Measurements from ENCODE around the gene ANXA1.

The ANXA1 gene

GRCh38 chr9:73202980-73203379 lies 51.3 kb downstream of the ANXA1 start:
- Histone ChIP-seq H3K9me3 (ENCODE audit: insufficient read depth, low read depth, low read length) (no peaks in the 10 kb centered on the region), H3K9ac (ENCODE audit: low read depth, low read length, poor library complexity, severe bottlenecking) (no peak overlapping the region), H2AFZ (ENCODE audit: low read length) (no peak overlapping the region), H3K79me2 (ENCODE audit: insufficient read depth, low read length) (no peaks in the 10 kb centered on the region), H3K4me3 (ENCODE audit: low read length, poor library complexity, severe bottlenecking) (no peak overlapping the region), H3F3A (ENCODE audit: low read depth) (no peaks in the 10 kb centered on the region), H3K4me1 (ENCODE audit: insufficient read depth, low read length, poor library complexity, severe bottlenecking) (no peaks in the 10 kb centered on the region), H3K4me2 (ENCODE audit: low read depth, low read length, poor library complexity, severe bottlenecking) (no peak overlapping the region), H3K27me3 (ENCODE audit: insufficient read depth, low read length, poor library complexity, severe bottlenecking) (no peaks in the 10 kb centered on the region), H4K20me1 (ENCODE audit: insufficient read depth, low read length, poor library complexity, severe bottlenecking) (no peaks in the 10 kb centered on the region), H3K36me3 (ENCODE audit: insufficient read depth, low read length) (no peaks in the 10 kb centered on the region), H3K9me2 (replicated peaks; ENCODE audit: low read depth, low read length) (no peaks in the 10 kb centered on the region)
- TF ChIP-seq EZH2phosphoT487 (IDR thresholded peaks at IDR 0.05; ENCODE audit: borderline replicate concordance) (no peak), CTCF (conservative IDR thresholded peaks at IDR 0.05; ENCODE audit: low read length) (no peak)

GRCh38 chr9:73204936-73205335 lies 53.3 kb downstream of the ANXA1 start:
- Histone ChIP-seq H3K4me2 (ENCODE audit: low read depth, low read length, poor library complexity, severe bottlenecking) (no peak overlapping the region), H3K9me2 (replicated peaks; ENCODE audit: low read depth, low read length) (no peaks in the 10 kb centered on the region), H3K4me1 (ENCODE audit: insufficient read depth, low read length, poor library complexity, severe bottlenecking) (no peaks in the 10 kb centered on the region), H3K9ac (ENCODE audit: low read depth, low read length, poor library complexity, severe bottlenecking) (no peak overlapping the region), H3K4me3 (ENCODE audit: low read length, poor library complexity, severe bottlenecking) (no peak overlapping the region), H4K20me1 (ENCODE audit: insufficient read depth, low read length, poor library complexity, severe bottlenecking) (no peaks in the 10 kb centered on the region), H3F3A (ENCODE audit: low read depth) (no peaks in the 10 kb centered on the region), H3K79me2 (ENCODE audit: insufficient read depth, low read length) (no peaks in the 10 kb centered on the region), H3K9me3 (ENCODE audit: insufficient read depth, low read depth, low read length) (no peaks in the 10 kb centered on the region), H3K36me3 (ENCODE audit: insufficient read depth, low read length) (no peaks in the 10 kb centered on the region), H2AFZ (ENCODE audit: low read length) (no peak overlapping the region), H3K27me3 (ENCODE audit: insufficient read depth, low read length, poor library complexity, severe bottlenecking) (no peaks in the 10 kb centered on the region)
- TF ChIP-seq CTCF (conservative IDR thresholded peaks at IDR 0.05; ENCODE audit: low read length): no peak
- TF ChIP-seq EZH2phosphoT487 (IDR thresholded peaks at IDR 0.05; ENCODE audit: borderline replicate concordance): no peak

GRCh38 chr9:73206851-73207250 lies 55.2 kb downstream of the ANXA1 start:
- no peak for TF ChIP-seq EZH2phosphoT487 (IDR thresholded peaks at IDR 0.05; ENCODE audit: borderline replicate concordance)
- TF ChIP-seq CTCF (conservative IDR thresholded peaks at IDR 0.05; ENCODE audit: low read length): no peak

More at GRCh38 chr9:73206851-73207250, 55.2 kb downstream of the ANXA1 start:
- Histone ChIP-seq H3K9me2 (replicated peaks; ENCODE audit: low read depth, low read length) (no peaks in the 10 kb centered on the region), H3K4me1 (ENCODE audit: insufficient read depth, low read length, poor library complexity, severe bottlenecking) (no peaks in the 10 kb centered on the region), H3K79me2 (ENCODE audit: insufficient read depth, low read length) (no peaks in the 10 kb centered on the region), H3K36me3 (ENCODE audit: insufficient read depth, low read length) (no peaks in the 10 kb centered on the region), H3K9me3 (ENCODE audit: insufficient read depth, low read depth, low read length) (no peaks in the 10 kb centered on the region), H4K20me1 (ENCODE audit: insufficient read depth, low read length, poor library complexity, severe bottlenecking) (no peaks in the 10 kb centered on the region), H3K4me3 (ENCODE audit: low read length, poor library complexity, severe bottlenecking) (no peak overlapping the region), H3F3A (ENCODE audit: low read depth) (no peaks in the 10 kb centered on the region), H2AFZ (ENCODE audit: low read length) (no peak overlapping the region), H3K4me2 (ENCODE audit: low read depth, low read length, poor library complexity, severe bottlenecking) (no peak overlapping the region), H3K27me3 (ENCODE audit: insufficient read depth, low read length, poor library complexity, severe bottlenecking) (no peaks in the 10 kb centered on the region), H3K9ac (ENCODE audit: low read depth, low read length, poor library complexity, severe bottlenecking) (no peak overlapping the region)

Measured in Loucy (cell line).